CD4-positive, CD25-positive, alpha-beta regulatory T cell (primary cell): ENCODE measurements around the gene CCDC120. TPM values are rescaled to one million over a fixed set of nuclear protein-coding genes. Genes with fewer than 3 reads are reported as not detected.
A peak's percentile ranks its signal among the peaks of the same experiment; 100 is the strongest.

Experiments
- ATAC-seq, 2 donors: fragments of 150-1000 bp; cut with Tn5 transposase; one replicate each; pipeline ENCODE4 v1.10.0; 2021; ENCODE audit warnings: low read depth in 2 of 2, moderate number of reproducible peaks in 2 of 2, moderate library complexity in 1 of 2
- DNase-seq, 3 donors: peaks; one replicate each; pipeline versions ENCODE4 v3.0.0 to v3.0.0-alpha.2; 2012 to 2022; ENCODE audit warnings: mixed read lengths in 1 of 3
- H3K27ac ChIP-seq: one replicate; pipeline ENCODE4 v1.7.0; 2013; ENCODE audit warnings: mild to moderate bottlenecking, low read length; ENCODE audit not compliant: insufficient read depth, poor library complexity, severe bottlenecking
- H3K27me3 ChIP-seq: one replicate; pipeline ENCODE4 v1.7.0; 2013; ENCODE audit warnings: low read length; ENCODE audit not compliant: control insufficient read depth, insufficient read depth
- H3K36me3 ChIP-seq: one replicate; pipeline ENCODE4 v1.7.0; 2013; ENCODE audit warnings: mild to moderate bottlenecking, low read length, moderate library complexity; ENCODE audit not compliant: control insufficient read depth, insufficient read depth
- H3K4me1 ChIP-seq: 2 replicates; pipeline ENCODE4 v1.7.0; 2013; ENCODE audit warnings: mild to moderate bottlenecking, low read length; ENCODE audit not compliant: insufficient read depth, control insufficient read depth, poor library complexity, severe bottlenecking
- H3K4me3 ChIP-seq: one replicate; pipeline ENCODE4 v1.7.0; 2013; ENCODE audit warnings: low read depth, mild to moderate bottlenecking, low read length, moderate library complexity
- H3K9me3 ChIP-seq, 2 experiments: 1 replicate in 1 of 2; 2 replicates in 1 of 2; pipeline ENCODE4 v1.7.0; 2013; ENCODE audit warnings: low read length in 2 of 2, mild to moderate bottlenecking in 1 of 2, moderate library complexity in 1 of 2; ENCODE audit not compliant: control insufficient read depth in 2 of 2
- H3K27ac Mint-ChIP-seq, 3 donors: one replicate each; pipeline ENCODE4 v1.8.0; 2020 to 2022; ENCODE audit warnings: mild to moderate bottlenecking in 3 of 3, mixed read lengths in 3 of 3, moderate library complexity in 2 of 3
- H3K27me3 Mint-ChIP-seq: one replicate; pipeline ENCODE4 v1.8.0; 2022; ENCODE audit warnings: mild to moderate bottlenecking, mixed read lengths
- H3K36me3 Mint-ChIP-seq: one replicate; pipeline ENCODE4 v1.8.0; 2020; ENCODE audit warnings: mixed read lengths
- H3K4me1 Mint-ChIP-seq, 4 donors: one replicate each; pipeline ENCODE4 v1.8.0; 2020 to 2022; ENCODE audit warnings: mixed read lengths in 4 of 4, mild to moderate bottlenecking in 1 of 4
- H3K4me3 Mint-ChIP-seq, 4 donors: one replicate each; pipeline ENCODE4 v1.8.0; 2020 to 2022; ENCODE audit warnings: mild to moderate bottlenecking in 4 of 4, mixed read lengths in 4 of 4, moderate library complexity in 3 of 4
- H3K9me3 Mint-ChIP-seq, 7 donors: one replicate each; pipeline ENCODE4 v1.8.0; 2020 to 2022; ENCODE audit warnings: mixed read lengths in 7 of 7, mild to moderate bottlenecking in 3 of 7, moderate library complexity in 2 of 7
- polyA plus RNA-seq, 4 donors: library from polyadenylated mRNA; unstranded; fragments of 300-500 nt; fragmentation: Illumina TruSeq; gene quantifications; one replicate each; pipeline ENCODE4 v1.2.3, GENCODE V29; 2021
- total RNA-seq: library from RNA; stranded (reverse); gene quantifications from one replicate; pipeline ENCODE4 v1.2.3, GENCODE V29; 2022

The CCDC120 gene
- total and polyA plus RNA-seq, 5 donors from 2014 or later = 0.13 to 10.2 (median 0.31) TPM

GRCh38 chrX:49040376-49040955 lies 18.3 kb upstream of the CCDC120 start:
- H3K9me3 Mint-ChIP-seq = no peaks in the 10 kb centered on the region
- H3K36me3 ChIP-seq = peaks cover 15% of the 10 kb centered on the region
- no peaks in the 10 kb centered on the region for H3K27me3 ChIP-seq
- peak overlapping the region in 2 of 4 donors; percentile 57 to 89 for H3K4me3 Mint-ChIP-seq
- peak overlapping the region; percentile 7 for H3K4me3 ChIP-seq
- peaks cover 10% of the 10 kb centered on the region for H3K36me3 Mint-ChIP-seq
- peaks cover 32% of the 10 kb centered on the region for H3K4me1 ChIP-seq
- H3K4me1 Mint-ChIP-seq = peaks cover 0 to 40% (median 17%) of the 10 kb centered on the region in 4 donors
- no peaks in the 10 kb centered on the region for H3K9me3 ChIP-seq
- peak overlapping the region; percentile 51 to 73 (median 52) for H3K27ac Mint-ChIP-seq
- ATAC-seq (no peak), DNase-seq (no peak)
- H3K27me3 Mint-ChIP-seq = no peaks in the 10 kb centered on the region
- peak overlapping the region; percentile 64 for H3K27ac ChIP-seq

- Histone ChIP-seq H3K9me3 (no peaks in the 10 kb centered on the region), H3K27ac (peak overlapping the region; percentile 94), H3K4me3 (peak overlapping the region; percentile 83), H3K27me3 (no peaks in the 10 kb centered on the region), H3K4me1 (peaks cover 32% of the 10 kb centered on the region), H3K36me3 (peaks cover 15% of the 10 kb centered on the region)
- Mint-ChIP-seq H3K27ac (peak overlapping the region; percentile 92 to 97 (median 95)), H3K36me3 (peaks cover 10% of the 10 kb centered on the region), H3K9me3 (no peaks in the 10 kb centered on the region), H3K27me3 (no peaks in the 10 kb centered on the region), H3K4me1 (peaks cover 0 to 40% (median 17%) of the 10 kb centered on the region in 4 donors), H3K4me3 (peak overlapping the region; percentile 89 to 97 (median 90))
- ATAC-seq (no peak), DNase-seq (peak in 2 of 3 donors; percentile 12 to 30)
Observed at GRCh38 chrX:49041744-49042580, 16.8 kb upstream of the CCDC120 start.

- no peak for DNase-seq
Observed at GRCh38 chrX:49042581-49043219, 16.1 kb upstream of the CCDC120 start.

GRCh38 chrX:49043220-49043986 lies 15.4 kb upstream of the CCDC120 start, which contains the start of gene TFE3:
TSS of gene TFE3 (minus strand) at chrX:49043357. CDS start at chrX:49043226, 131 bp downstream.
- H3K9me3 ChIP-seq = no peaks in the 10 kb centered on the region
- H3K4me3 ChIP-seq = peak within 1 kb of the TSS; percentile 83
- Mint-ChIP-seq H3K4me3 (peak within 1 kb of the TSS; percentile 89 to 97 (median 90)), H3K27ac (peak within 1 kb of the TSS; percentile 92 to 97 (median 95)), H3K36me3 (peaks cover 6% of the 10 kb centered on the region), H3K27me3 (no peaks in the 10 kb centered on the region), H3K4me1 (peaks cover 0 to 40% (median 17%) of the 10 kb centered on the region in 4 donors), H3K9me3 (no peaks in the 10 kb centered on the region)
- H3K27me3 ChIP-seq = no peaks in the 10 kb centered on the region
- DNase-seq (peak; percentile 95 to 98 (median 95)), ATAC-seq (peak; percentile 87 to 90)
- H3K36me3 ChIP-seq = peaks cover 4% of the 10 kb centered on the region
- H3K4me1 ChIP-seq = peaks cover 32% of the 10 kb centered on the region
- peak within 1 kb of the TSS; percentile 94 for H3K27ac ChIP-seq

More at GRCh38 chrX:49042581-49043219, 16.1 kb upstream of the CCDC120 start:
- peak overlapping the region; percentile 94 for H3K27ac ChIP-seq
- Mint-ChIP-seq H3K36me3 (peaks cover 10% of the 10 kb centered on the region), H3K9me3 (no peaks in the 10 kb centered on the region), H3K4me1 (peaks cover 0 to 40% (median 17%) of the 10 kb centered on the region in 4 donors), H3K27me3 (no peaks in the 10 kb centered on the region), H3K4me3 (peak overlapping the region; percentile 89 to 97 (median 90)), H3K27ac (peak overlapping the region; percentile 92 to 97 (median 95))
- H3K9me3 ChIP-seq = no peaks in the 10 kb centered on the region
- H3K4me1 ChIP-seq = peaks cover 32% of the 10 kb centered on the region
- no peaks in the 10 kb centered on the region for H3K27me3 ChIP-seq
- H3K36me3 ChIP-seq = peaks cover 11% of the 10 kb centered on the region
- H3K4me3 ChIP-seq = peak overlapping the region; percentile 83
- no peak for ATAC-seq

GRCh38 chrX:49043987-49044281 lies 14.9 kb upstream of the CCDC120 start:
- Histone ChIP-seq H3K4me3 (peak overlapping the region; percentile 26), H3K27me3 (no peaks in the 10 kb centered on the region), H3K4me1 (peaks cover 32% of the 10 kb centered on the region), H3K27ac (peak overlapping the region; percentile 94), H3K9me3 (no peaks in the 10 kb centered on the region), H3K36me3 (no peaks in the 10 kb centered on the region)
- Mint-ChIP-seq H3K27me3 (no peaks in the 10 kb centered on the region), H3K9me3 (no peaks in the 10 kb centered on the region), H3K4me1 (peaks cover 0 to 40% (median 17%) of the 10 kb centered on the region in 4 donors), H3K36me3 (peaks cover under 1% of the 10 kb centered on the region), H3K4me3 (peak overlapping the region; percentile 89 to 97 (median 90)), H3K27ac (peak overlapping the region; percentile 23 to 97 (median 92))
- DNase-seq (no peak), ATAC-seq (no peak)

- Mint-ChIP-seq H3K4me3 (peak overlapping the region; percentile 83 to 93 (median 90)), H3K9me3 (peaks cover 0 to 1% (median 0%) of the 10 kb centered on the region in 7 donors), H3K4me1 (peaks cover 0 to 26% (median 12%) of the 10 kb centered on the region in 4 donors), H3K27ac (peak overlapping the region; percentile 89 to 95 (median 90)), H3K27me3 (no peaks in the 10 kb centered on the region), H3K36me3 (peaks cover 3% of the 10 kb centered on the region)
- peak; percentile 69 to 77 for ATAC-seq
- no peaks in the 10 kb centered on the region for H3K36me3 ChIP-seq
- peak overlapping the region; percentile 53 for H3K4me3 ChIP-seq
- H3K9me3 ChIP-seq = no peaks in the 10 kb centered on the region
- H3K27ac ChIP-seq = peak overlapping the region; percentile 81
- H3K4me1 ChIP-seq = peaks cover 6% of the 10 kb centered on the region
- no peaks in the 10 kb centered on the region for H3K27me3 ChIP-seq
- peak; percentile 41 to 72 (median 47) for DNase-seq
Observed at GRCh38 chrX:49053223-49054072, 5.4 kb upstream of the CCDC120 start.
